HG03378 (cell line): ENCODE data around the gene OLFM2.
"Not testable (repeated sequence)": the region's sequence is repeated elsewhere in the genome, so short reads cannot be mapped to it uniquely, and the experiment has no call there.

Experiments used
- ATAC-seq: cut with Tn5 transposase; IDR thresholded peaks from one replicate; pipeline ENCODE4 v1.9.1; 2021; ENCODE audit warnings: mild to moderate bottlenecking, moderate library complexity; ENCODE audit not compliant: unreplicated experiment

Gene OLFM2

GRCh38 chr19:9865732-9866501, 70.4 kb downstream of the OLFM2 start:
- no peak for ATAC-seq

- no peak for ATAC-seq
Observed at GRCh38 chr19:9863759-9864158, 72.6 kb downstream of the OLFM2 start.

GRCh38 chr19:9862938-9863337, 73.4 kb downstream of the OLFM2 start:
- no peak for ATAC-seq

GRCh38 chr19:9861503-9861902, 74.8 kb downstream of the OLFM2 start:
- ATAC-seq, result no peak

- ATAC-seq, result no peak
Observed at GRCh38 chr19:9860407-9860806, 75.9 kb downstream of the OLFM2 start.

GRCh38 chr19:9858766-9859165, 77.5 kb downstream of the OLFM2 start:
- no peak for ATAC-seq

- ATAC-seq, result no peak
Observed at GRCh38 chr19:9857920-9858746, 78.2 kb downstream of the OLFM2 start.

GRCh38 chr19:9857076-9857721, 79.1 kb downstream of the OLFM2 start:
- no peak for ATAC-seq

- no peak for ATAC-seq
Observed at GRCh38 chr19:9856609-9857008, 79.7 kb downstream of the OLFM2 start.

- no peak for ATAC-seq
Observed at GRCh38 chr19:9854282-9854846, 82.0 kb downstream of the OLFM2 start.

- ATAC-seq, result no peak
Observed at GRCh38 chr19:9850235-9850959, 85.9 kb downstream of the OLFM2 start.

GRCh38 chr19:9849791-9850190, 86.5 kb downstream of the OLFM2 start:
- no peak for ATAC-seq

- no peak for ATAC-seq
Observed at GRCh38 chr19:9848762-9849161, 87.6 kb downstream of the OLFM2 start.

GRCh38 chr19:9848060-9848459, 88.3 kb downstream of the OLFM2 start:
- ATAC-seq, result no peak

GRCh38 chr19:9847087-9847671, 89.1 kb downstream of the OLFM2 start:
- ATAC-seq, result no peak

GRCh38 chr19:9843626-9844273, 92.6 kb downstream of the OLFM2 start:
- not testable (repeated sequence) for ATAC-seq

GRCh38 chr19:9842834-9843625, 93.3 kb downstream of the OLFM2 start:
- ATAC-seq, result no peak

- ATAC-seq, result no peak
Observed at GRCh38 chr19:9839415-9839814, 96.9 kb downstream of the OLFM2 start.

- ATAC-seq, result no peak
Observed at GRCh38 chr19:9838324-9838723, 98.0 kb downstream of the OLFM2 start.
